Measurements from ENCODE around the gene ST6GAL1.

GRCh38 chr3:186925826-186926225, 4.5 kb upstream of the ST6GAL1 start:
- TF ChIP-seq, protein P1, sequence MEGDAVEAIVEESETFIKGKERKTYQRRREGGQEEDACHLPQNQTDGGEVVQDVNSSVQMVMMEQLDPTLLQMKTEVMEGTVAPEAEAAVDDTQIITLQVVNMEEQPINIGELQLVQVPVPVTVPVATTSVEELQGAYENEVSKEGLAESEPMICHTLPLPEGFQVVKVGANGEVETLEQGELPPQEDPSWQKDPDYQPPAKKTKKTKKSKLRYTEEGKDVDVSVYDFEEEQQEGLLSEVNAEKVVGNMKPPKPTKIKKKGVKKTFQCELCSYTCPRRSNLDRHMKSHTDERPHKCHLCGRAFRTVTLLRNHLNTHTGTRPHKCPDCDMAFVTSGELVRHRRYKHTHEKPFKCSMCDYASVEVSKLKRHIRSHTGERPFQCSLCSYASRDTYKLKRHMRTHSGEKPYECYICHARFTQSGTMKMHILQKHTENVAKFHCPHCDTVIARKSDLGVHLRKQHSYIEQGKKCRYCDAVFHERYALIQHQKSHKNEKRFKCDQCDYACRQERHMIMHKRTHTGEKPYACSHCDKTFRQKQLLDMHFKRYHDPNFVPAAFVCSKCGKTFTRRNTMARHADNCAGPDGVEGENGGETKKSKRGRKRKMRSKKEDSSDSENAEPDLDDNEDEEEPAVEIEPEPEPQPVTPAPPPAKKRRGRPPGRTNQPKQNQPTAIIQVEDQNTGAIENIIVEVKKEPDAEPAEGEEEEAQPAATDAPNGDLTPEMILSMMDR (IDR thresholded peaks at IDR 0.05; ENCODE audit: control extremely low read depth in 1 of 3, insufficient read depth in 1 of 3, low read depth in 1 of 3, low read length in 3 of 3) = no peak
- TF ChIP-seq KDM1A (IDR thresholded peaks at IDR 0.05; ENCODE audit: borderline replicate concordance, low read length) (no peak), PHF8 (conservative IDR thresholded peaks at IDR 0.05; ENCODE audit: low read depth, low read length) (no peak), TAF1 (IDR thresholded peaks at IDR 0.05; ENCODE audit: low read depth, low read length) (no peak), EZH2 (IDR thresholded peaks at IDR 0.05; ENCODE audit: low read depth, low read length, severe bottlenecking) (no peak), CEBPB (IDR thresholded peaks at IDR 0.05; ENCODE audit: low read depth, low read length) (no peak), HDAC6 (IDR thresholded peaks at IDR 0.05; ENCODE audit: low read depth, low read length) (no peak), KDM5A (IDR thresholded peaks at IDR 0.05; ENCODE audit: low read length) (no peak), POLR2A (IDR thresholded peaks at IDR 0.05; ENCODE audit: control extremely low read depth in 1 of 2, low read depth in 2 of 2, low read length in 2 of 2) (no peak), TBP (IDR thresholded peaks at IDR 0.05; ENCODE audit: low read depth, low read length) (no peak)

All from H1 (cell line).